ENCODE data around the gene STAB2.

DNA sequence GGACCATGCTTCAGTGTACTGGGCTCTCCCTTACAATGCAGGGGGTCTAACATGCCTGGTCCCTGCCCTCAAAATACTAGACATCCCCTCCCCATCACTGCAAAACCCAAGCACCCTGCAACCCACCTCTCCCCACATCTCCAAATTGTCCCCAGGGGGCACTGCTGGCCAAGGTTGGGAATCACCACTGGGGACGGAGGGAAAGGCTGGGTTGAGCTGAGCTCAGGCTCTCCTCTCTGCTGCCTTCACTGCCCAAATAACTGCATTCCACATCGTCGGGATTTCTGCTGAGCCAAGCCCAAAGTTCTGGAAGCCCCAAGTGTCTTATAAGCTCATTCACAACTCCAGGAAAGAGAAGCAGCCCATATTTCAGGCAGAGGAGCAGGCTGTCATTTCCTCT lies 184.4 kb downstream of the STAB2 start:
- TF ChIP-seq CTCF (IDR thresholded peaks at IDR 0.05) (peak; percentile 50 to 68 (median 56)), POLR2A (IDR thresholded peaks at IDR 0.05) (no peak)

Measured in right lobe of liver (tissue), 4 donors.